HG03159 (cell line): ENCODE data around the gene STKLD1.
"Not testable (repeated sequence)": the region's sequence is repeated elsewhere in the genome, so short reads cannot be mapped to it uniquely, and the experiment has no call there.

ENCODE experiments used
- ATAC-seq: cut with Tn5 transposase; IDR thresholded peaks from one replicate; pipeline ENCODE4 v1.9.1; 2021; ENCODE audit warnings: mild to moderate bottlenecking, moderate library complexity; ENCODE audit not compliant: unreplicated experiment

The STKLD1 gene

DNA sequence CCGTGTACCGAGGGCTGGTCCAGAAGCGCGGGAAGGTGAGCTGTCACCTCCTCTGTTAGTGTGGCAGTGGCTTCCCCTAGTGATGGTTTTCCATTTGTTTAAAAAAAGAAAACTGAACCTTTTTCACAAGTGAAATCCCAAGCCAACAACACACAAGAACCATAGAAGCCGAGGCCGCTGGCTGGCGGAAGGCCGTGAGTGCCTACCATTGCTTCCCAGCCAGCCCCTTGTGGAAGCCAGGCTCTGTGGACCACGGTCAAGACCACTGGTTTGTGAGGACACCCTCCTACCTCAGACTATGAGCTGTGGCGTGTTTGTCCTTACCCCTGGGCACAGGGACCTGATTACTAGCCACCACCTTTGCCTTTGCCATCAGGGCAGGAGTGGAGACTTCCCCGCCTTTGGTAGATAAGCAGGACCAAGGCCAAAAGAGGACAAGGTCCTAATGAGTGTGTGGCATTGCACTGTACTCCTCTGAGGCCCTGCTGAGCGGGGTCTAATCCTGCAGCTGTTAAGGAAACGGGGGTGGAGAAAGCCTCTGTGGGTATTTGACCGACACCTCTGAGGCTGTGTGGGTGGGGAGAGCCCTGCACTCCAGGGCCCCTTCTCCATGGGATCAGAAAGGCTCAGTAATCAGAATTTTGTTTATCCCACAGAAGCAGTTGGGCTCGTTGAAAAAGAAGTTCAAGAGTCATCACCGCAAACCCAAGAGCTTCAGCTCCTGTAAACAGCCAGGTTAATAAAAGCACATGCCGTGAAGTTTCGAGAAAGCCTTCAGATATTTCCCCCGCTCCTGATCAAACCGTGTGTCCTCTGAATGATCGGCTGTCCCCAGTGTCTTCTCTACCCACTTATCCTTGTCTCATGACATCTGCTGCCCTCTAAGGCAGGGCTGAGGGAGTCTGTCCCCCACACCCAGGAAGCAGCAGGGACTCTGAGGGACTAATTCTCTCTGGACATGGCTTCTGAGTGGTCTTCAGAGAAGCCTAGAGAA, 15.5 kb upstream of the STKLD1 start:
- ATAC-seq: no peak

GRCh38 chr9:133361507-133362092, 14.6 kb upstream of the STKLD1 start:
- no peak for ATAC-seq

- ATAC-seq: no peak
Observed at GRCh38 chr9:133362359-133363044, 13.7 kb upstream of the STKLD1 start.

GRCh38 chr9:133366435-133366834, 9.7 kb upstream of the STKLD1 start:
- no peak for ATAC-seq

DNA sequence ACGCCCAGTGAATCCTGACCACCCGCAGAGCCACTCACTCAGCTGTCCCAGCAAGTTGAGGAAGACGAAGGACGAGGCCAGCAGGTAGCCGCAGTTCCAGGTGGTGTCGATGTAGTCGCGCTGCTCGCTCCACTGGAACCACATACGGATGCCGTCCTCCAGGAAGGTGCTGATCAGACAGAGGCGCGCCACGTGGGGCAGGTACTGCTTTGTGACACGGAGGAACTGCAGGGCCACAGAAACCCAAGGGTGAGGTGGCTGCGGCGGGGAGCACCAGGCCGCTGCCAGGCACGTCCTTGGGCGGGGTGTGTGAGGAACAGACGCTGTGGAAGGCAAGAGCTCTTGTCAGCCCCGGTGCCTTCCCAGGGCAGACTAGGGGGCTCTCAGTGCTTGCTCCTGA, 8.9 kb upstream of the STKLD1 start:
- no peak for ATAC-seq

DNA sequence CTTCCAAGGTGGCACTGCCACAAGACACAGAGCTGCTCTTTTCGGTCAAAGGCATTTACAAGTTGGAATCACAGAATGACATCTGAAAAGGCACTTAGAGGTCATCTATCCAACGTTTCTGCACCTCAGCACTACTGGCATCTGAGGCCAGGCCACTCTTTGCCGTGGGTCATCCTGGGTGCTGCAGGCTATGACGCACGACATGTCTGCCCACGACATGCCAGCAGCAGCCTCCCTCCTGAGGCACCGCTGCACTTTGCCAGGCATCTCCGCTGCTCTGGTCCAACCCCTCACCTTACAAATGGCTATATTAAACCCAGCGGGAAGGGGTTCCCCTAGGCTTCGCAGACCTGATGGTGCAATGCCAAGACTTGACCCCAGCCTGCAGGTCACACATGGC, 8.4 kb upstream of the STKLD1 start:
- ATAC-seq: no peak

DNA sequence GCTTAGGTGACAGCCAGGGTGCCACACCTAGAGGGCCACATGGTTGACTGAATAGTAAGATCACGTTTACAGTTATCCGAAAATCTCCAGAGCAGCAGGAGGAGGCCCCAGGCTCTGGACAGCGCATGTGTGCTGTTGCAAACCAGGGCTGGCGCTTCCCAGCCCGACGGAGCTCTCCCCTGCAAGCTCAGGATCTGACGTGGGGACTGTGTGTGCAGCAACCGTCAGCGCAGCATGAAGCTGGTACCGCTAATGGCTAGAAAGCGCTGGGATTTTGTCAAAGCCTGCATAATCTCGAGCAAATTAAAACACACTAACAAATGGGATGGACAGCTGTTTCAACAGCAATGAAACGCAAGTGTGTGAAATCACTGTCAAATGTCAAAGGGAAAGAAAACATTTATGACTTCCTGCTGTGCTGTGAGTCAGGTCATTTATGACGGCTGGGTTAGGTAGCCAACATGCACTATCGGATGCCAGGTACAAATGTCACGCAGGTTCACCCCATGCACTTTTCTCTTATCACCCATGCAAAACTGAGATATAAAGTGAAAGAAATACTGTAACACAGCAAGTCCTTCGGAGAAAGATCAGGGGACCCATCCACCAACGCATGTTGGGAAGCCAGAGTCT, 7.8 kb upstream of the STKLD1 start:
- no peak for ATAC-seq

DNA sequence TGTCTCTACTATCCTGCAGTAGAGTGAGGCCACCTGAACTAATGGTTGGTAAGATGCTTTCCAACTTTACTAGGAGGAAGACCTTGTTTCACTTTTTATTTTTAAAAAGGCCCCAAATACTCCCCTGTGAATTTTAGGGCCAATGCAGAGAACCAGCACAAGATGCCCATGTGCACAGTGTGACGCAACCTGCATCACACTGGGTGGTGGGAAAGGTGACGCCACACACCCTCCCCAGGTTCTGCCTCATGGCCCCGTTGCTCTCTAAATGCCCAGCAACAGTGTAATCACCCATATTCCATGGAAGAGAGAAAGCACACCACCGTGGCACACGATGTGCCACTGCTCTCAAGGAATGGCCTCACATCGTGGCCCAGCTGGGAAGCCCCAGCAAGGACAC, 6.7 kb upstream of the STKLD1 start:
- ATAC-seq: no peak

- no peak for ATAC-seq
Observed at GRCh38 chr9:133369933-133370332, 6.2 kb upstream of the STKLD1 start.

DNA sequence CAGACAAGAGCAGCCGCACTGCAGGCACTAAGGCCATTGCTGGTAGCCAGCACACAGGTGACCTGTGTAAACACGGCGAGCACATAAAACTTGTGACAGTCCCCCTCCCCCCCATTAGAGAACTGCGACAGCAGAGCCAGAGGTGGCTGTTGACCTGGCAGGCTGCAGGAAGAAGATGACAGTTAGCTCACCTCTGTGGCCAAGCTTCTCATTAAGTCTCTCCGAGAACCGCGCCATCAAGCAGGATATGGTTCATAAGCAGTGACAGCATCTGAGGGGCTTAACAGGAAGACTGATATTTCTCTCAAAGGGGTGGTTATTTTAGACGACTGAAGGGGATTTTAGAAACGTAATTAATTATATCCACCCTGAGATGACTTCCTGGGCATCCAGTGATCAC, 5.5 kb upstream of the STKLD1 start:
- ATAC-seq: no peak

- ATAC-seq: no peak
Observed at GRCh38 chr9:133371261-133371711, 4.9 kb upstream of the STKLD1 start.

DNA sequence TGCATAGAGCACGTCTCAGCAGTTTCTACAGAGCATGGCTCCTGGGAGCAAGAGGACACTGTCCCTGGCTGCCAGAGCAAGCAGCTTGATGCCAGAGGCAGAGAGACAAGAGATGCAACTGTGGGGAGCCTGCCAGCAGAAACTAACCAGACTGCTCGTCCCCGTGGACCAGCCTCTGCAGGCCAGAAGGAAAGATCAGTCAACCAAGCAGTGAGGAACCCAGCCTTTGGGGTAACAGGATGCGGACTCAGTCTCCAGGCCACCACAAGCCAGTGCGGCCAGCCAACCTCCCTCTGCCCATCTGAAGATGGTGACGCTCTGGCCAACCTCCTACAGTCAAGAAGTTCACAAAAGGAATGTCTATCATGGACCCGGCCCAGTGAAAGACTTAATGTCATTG, 4.0 kb upstream of the STKLD1 start:
- ATAC-seq: no peak

- ATAC-seq: no peak
Observed at GRCh38 chr9:133374612-133375115, 1.5 kb upstream of the STKLD1 start.

DNA sequence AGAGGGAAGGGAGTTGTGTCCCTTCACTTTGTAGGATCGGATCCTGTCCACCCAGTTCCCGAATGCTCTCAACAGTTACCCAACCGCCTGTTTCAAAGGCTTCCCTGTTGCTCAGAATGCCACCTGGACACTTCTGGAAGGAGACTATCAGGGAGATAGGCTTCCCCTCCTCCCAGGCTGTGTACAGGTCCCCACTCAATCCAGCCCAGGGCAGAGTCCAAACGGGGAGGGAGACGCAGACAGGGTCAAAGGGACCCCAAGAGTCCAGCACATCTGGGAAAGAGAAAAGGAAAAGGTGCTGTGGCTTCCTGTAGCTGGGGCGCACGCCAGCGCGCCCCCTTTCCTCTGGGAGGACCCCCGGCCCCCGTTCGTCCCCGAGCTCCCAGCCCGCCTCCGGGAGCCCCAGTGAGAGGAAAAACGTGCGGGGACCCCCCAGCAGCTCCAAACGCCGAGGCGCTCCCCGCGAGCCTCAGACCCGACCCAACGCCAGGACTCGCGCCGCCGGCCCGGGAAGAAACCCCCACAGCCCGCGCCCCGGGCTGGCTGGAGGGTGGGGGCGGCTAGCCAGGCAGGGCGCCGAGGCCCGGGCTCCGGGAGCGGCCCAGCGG, 946 bp upstream of the STKLD1 start:
- ATAC-seq: peak; percentile 9

DNA sequence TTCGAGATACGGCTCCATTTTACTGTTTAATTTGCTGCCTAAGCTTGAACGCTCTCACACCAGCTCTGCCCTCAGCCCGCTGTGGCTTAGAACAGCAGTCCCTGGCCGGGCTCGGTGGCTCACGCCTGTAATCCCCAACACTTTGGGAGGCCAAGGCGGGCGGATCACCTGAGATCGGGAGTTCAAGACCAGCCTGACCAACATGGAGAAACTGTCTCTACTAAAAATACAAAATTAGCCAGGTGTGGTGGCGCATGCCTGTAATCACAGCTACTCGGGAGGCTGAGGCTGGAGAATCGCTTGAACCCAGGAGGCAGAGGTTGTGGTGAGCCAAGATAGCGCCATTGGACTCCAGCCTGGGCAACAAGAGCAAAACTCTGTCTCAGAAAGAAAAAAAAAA, 1.1 kb downstream of the STKLD1 start:
- ATAC-seq: not testable (repeated sequence)

- ATAC-seq: no peak
Observed at GRCh38 chr9:133377721-133378216, 1.6 kb downstream of the STKLD1 start.

- no peak for ATAC-seq
Observed at GRCh38 chr9:133378408-133378962, 2.3 kb downstream of the STKLD1 start.

DNA sequence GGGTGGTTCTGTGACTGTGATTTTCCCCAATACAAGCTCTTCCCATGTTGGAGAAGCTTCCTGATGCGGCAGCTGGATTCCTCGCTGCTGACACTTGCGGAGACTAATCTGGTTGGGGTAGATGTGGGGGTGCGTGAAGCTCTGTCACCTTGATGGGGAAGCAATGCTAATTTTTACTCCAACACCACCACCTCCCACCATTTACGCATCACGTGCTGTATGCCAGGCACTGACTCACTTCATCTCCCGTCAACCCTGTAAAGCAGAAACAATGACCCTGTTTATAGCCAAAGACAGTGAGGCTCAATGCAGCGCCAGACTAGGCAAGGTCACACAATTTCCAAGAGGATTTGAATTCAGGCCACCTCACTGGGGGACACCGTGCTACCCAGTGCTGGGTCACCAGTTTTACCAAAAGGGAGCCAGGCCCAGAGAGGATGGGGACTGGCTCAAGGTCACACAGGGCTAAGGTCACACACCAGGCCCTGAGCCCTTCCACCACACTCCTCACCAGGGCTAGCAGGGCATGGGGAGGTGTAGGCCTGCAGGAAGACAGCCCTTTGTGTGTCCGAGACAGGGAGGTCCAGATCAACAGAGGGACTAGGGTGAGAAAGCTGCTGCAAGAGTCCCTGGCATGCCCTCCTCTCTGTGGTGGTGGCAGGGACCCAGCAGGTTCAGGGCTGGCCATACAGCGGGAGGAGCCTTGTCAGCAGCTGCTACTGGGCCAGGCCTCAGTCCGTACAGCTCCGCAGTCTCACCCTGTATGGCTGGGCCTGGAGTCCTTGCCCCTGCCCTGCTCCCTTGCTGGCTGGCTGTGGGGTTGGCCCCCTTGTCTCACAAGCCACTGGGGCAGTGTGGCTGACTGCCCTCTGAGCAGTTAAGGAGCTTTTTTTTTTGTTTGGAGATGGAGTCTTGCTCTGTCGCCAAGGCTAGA, 3.3 kb downstream of the STKLD1 start:
- no peak for ATAC-seq

DNA sequence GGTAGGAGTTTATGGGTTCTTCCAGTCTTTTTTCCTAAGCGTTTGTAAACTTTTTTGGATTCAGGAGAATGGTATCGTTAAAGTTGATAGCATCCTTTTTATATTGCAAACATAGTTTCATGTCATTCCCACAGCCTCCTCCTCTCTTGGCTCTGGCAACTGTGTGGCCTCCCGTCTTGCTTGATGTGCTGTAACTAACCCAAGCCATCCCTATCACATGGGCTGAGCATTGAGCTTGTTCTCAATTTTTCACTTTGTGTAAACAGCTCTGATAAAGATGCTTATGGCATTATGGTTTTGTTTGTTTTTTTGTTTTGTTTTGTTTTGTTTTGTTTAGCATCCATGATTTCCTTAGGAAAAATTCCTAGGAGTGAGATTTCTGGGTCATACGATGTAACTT, 4.6 kb downstream of the STKLD1 start:
- no peak for ATAC-seq
